ENCODE data around the gene PRDM16. TPM values are rescaled to one million over a fixed set of nuclear protein-coding genes. Genes with fewer than 3 reads are reported as not detected.

The PRDM16 gene
- total RNA-seq, 1 experiment from 2014 or later: 0.09 TPM

- TF ChIP-seq CTCF (IDR thresholded peaks at IDR 0.05; ENCODE audit: unreplicated experiment): no peak
- Mint-ChIP-seq H3K27ac (ENCODE audit: unreplicated experiment) (no peak overlapping the region), H3K4me1 (ENCODE audit: low read depth, unreplicated experiment) (no peaks in the 10 kb centered on the region), H3K36me3 (ENCODE audit: insufficient read depth, unreplicated experiment) (no peaks in the 10 kb centered on the region), H3K9me3 (ENCODE audit: low read depth, unreplicated experiment) (no peaks in the 10 kb centered on the region), H3K27me3 (ENCODE audit: unreplicated experiment) (peaks cover 30% of the 10 kb centered on the region), H3K4me3 (ENCODE audit: low read depth, unreplicated experiment) (no peak overlapping the region)
- no peak for DNase-seq
- CTCF ChIA-PET: no interaction called here
- no TSS peak for BruUV-seq (replicated peaks)
- intact Hi-C loops (cut with micrococcal nuclease; ENCODE audit: unreplicated experiment): no loop called here
Observed at GRCh38 chr1:3153902-3154795, 85.1 kb downstream of the PRDM16 start.

GRCh38 chr1:3155056-3155925, 86.3 kb downstream of the PRDM16 start:
- no peaks in the 10 kb centered on the region for H3K9me3 Mint-ChIP-seq (ENCODE audit: low read depth, unreplicated experiment)
- CTCF ChIA-PET: no interaction called here
- no TSS peak for BruUV-seq (replicated peaks)
- no peaks in the 10 kb centered on the region for H3K36me3 Mint-ChIP-seq (ENCODE audit: insufficient read depth, unreplicated experiment)
- TF ChIP-seq CTCF (IDR thresholded peaks at IDR 0.05; ENCODE audit: unreplicated experiment): no peak
- H3K27ac Mint-ChIP-seq (ENCODE audit: unreplicated experiment): no peak overlapping the region
- H3K4me1 Mint-ChIP-seq (ENCODE audit: low read depth, unreplicated experiment): no peaks in the 10 kb centered on the region
- DNase-seq: no peak
- peaks cover 30% of the 10 kb centered on the region for H3K27me3 Mint-ChIP-seq (ENCODE audit: unreplicated experiment)
- intact Hi-C loops (cut with micrococcal nuclease; ENCODE audit: unreplicated experiment): no loop called here
- H3K4me3 Mint-ChIP-seq (ENCODE audit: low read depth, unreplicated experiment): no peak overlapping the region

- Mint-ChIP-seq H3K4me1 (ENCODE audit: low read depth, unreplicated experiment) (no peaks in the 10 kb centered on the region), H3K9me3 (ENCODE audit: low read depth, unreplicated experiment) (no peaks in the 10 kb centered on the region), H3K27ac (ENCODE audit: unreplicated experiment) (no peak overlapping the region), H3K27me3 (ENCODE audit: unreplicated experiment) (peaks cover 30% of the 10 kb centered on the region), H3K4me3 (ENCODE audit: low read depth, unreplicated experiment) (no peak overlapping the region), H3K36me3 (ENCODE audit: insufficient read depth, unreplicated experiment) (no peaks in the 10 kb centered on the region)
- DNase-seq: no peak
- no peak for TF ChIP-seq CTCF (IDR thresholded peaks at IDR 0.05; ENCODE audit: unreplicated experiment)
- BruUV-seq (replicated peaks): no TSS peak
- CTCF ChIA-PET: no interaction called here
- intact Hi-C loops (cut with micrococcal nuclease; ENCODE audit: unreplicated experiment): no loop called here
Observed at GRCh38 chr1:3155926-3156220, 86.9 kb downstream of the PRDM16 start.

GRCh38 chr1:3156936-3157335, 87.9 kb downstream of the PRDM16 start:
- CTCF ChIA-PET: no interaction called here
- Mint-ChIP-seq H3K4me3 (ENCODE audit: low read depth, unreplicated experiment) (no peak overlapping the region), H3K4me1 (ENCODE audit: low read depth, unreplicated experiment) (no peaks in the 10 kb centered on the region), H3K27ac (ENCODE audit: unreplicated experiment) (no peak overlapping the region), H3K36me3 (ENCODE audit: insufficient read depth, unreplicated experiment) (no peaks in the 10 kb centered on the region), H3K9me3 (ENCODE audit: low read depth, unreplicated experiment) (no peaks in the 10 kb centered on the region), H3K27me3 (ENCODE audit: unreplicated experiment) (peaks cover 26% of the 10 kb centered on the region)
- intact Hi-C loops (cut with micrococcal nuclease; ENCODE audit: unreplicated experiment): no loop called here
- TF ChIP-seq CTCF (IDR thresholded peaks at IDR 0.05; ENCODE audit: unreplicated experiment): no peak
- no TSS peak for BruUV-seq (replicated peaks)
- DNase-seq: no peak
